Activated CD8-positive, alpha-beta T cell treated with anti-CD3 and anti-CD28 coated beads for 36 hours (primary cell): ENCODE measurements around the gene SDHAF2. TPM values are rescaled to one million over a fixed set of nuclear protein-coding genes. Genes with fewer than 3 reads are reported as not detected.

Source experiments
- ATAC-seq: fragments of 200-7000 bp; cut with Tn5 transposase; one replicate; pipeline ENCODE4 v1.10.0; 2021; ENCODE audit warnings: mild to moderate bottlenecking, moderate library complexity
- CTCF ChIA-PET: fragments of 350-600 bp; sonication (Branson Sonifier 250); formaldehyde crosslinking; loops from one replicate; lab custom pipeline; 2021; ENCODE audit warnings: antibody characterized with exemption; lab: Charles Lee
- POLR2A ChIA-PET: fragments of 350-600 bp; sonication (Branson Sonifier 250); formaldehyde crosslinking; loops from one replicate; lab custom pipeline; 2021; ENCODE audit warnings: antibody characterized with exemption; lab: Charles Lee
- DNase-seq: peaks from one replicate; pipeline ENCODE4 v3.0.0-alpha.2; 2020
- H3K27ac Mint-ChIP-seq: one replicate; pipeline ENCODE4 v1.8.0; 2021; ENCODE audit warnings: mild to moderate bottlenecking, mixed read lengths
- H3K27me3 Mint-ChIP-seq: one replicate; pipeline ENCODE4 v1.8.0; 2021; ENCODE audit warnings: mixed read lengths
- H3K36me3 Mint-ChIP-seq: one replicate; pipeline ENCODE4 v1.8.0; 2021; ENCODE audit warnings: low read depth, mixed read lengths
- H3K4me1 Mint-ChIP-seq: one replicate; pipeline ENCODE4 v1.8.0; 2021; ENCODE audit warnings: low read depth, mixed read lengths
- H3K4me3 Mint-ChIP-seq: one replicate; pipeline ENCODE4 v1.8.0; 2021; ENCODE audit warnings: mild to moderate bottlenecking, moderate library complexity, mixed read lengths
- H3K9me3 Mint-ChIP-seq: one replicate; pipeline ENCODE4 v1.8.0; 2021; ENCODE audit warnings: mixed read lengths
- CTCF ChIP-seq: fragments of 200-600 bp; IDR thresholded peaks from one replicate; pipeline ENCODE4 v1.8.0; 2022; ENCODE audit warnings: antibody characterized with exemption, mild to moderate bottlenecking
- intact Hi-C: fragments of 100-400 bp; cut with micrococcal nuclease; formaldehyde crosslinking; loops from one replicate; pipeline ENCODE4 v1.10.0; 2022
- total RNA-seq, 2 experiments: library from RNA; stranded (reverse); gene quantifications; one replicate each; pipeline ENCODE4 v1.2.3, GENCODE V29; 2021

Gene SDHAF2
- total RNA-seq, 2 experiments from 2014 or later: 33.6 to 35.3 TPM

- DNase-seq (no peak), ATAC-seq (no peak)
- TF ChIP-seq CTCF: no peak
- Mint-ChIP-seq H3K36me3 (peaks cover 7% of the 10 kb centered on the region), H3K4me3 (no peak overlapping the region), H3K27me3 (no peaks in the 10 kb centered on the region), H3K4me1 (peaks cover 27% of the 10 kb centered on the region), H3K9me3 (no peaks in the 10 kb centered on the region), H3K27ac (no peak overlapping the region)
- intact Hi-C loops: no loop called here
- ChIA-PET POLR2A (interaction anchor here (0.7 to 4.5 kb wide), 6 partner anchors 9 to 76 kb away, joined by 3 to 27 read pairs (median 4); partner anchors contain the start of genes CPSF7 and SDHAF2), CTCF (interaction anchor here (1.2 to 5.7 kb wide), 3 partner anchors 45 to 142 kb away, joined by 3 to 101 read pairs (median 7); partner anchors contain the start of gene TKFC)
Observed at GRCh38 chr11:61390161-61390560, 39.8 kb upstream of the SDHAF2 start.

GRCh38 chr11:61392981-61393595, 36.8 kb upstream of the SDHAF2 start:
- Mint-ChIP-seq H3K36me3 (peaks cover 12% of the 10 kb centered on the region), H3K4me1 (peaks cover 24% of the 10 kb centered on the region), H3K27me3 (no peaks in the 10 kb centered on the region), H3K27ac (peak overlapping the region; percentile 88), H3K9me3 (no peaks in the 10 kb centered on the region), H3K4me3 (peak overlapping the region; percentile 80)
- intact Hi-C loops: no loop called here
- ATAC-seq: peak; percentile 41
- ChIA-PET POLR2A (interaction anchor here (0.8 to 4.5 kb wide), 16 partner anchors 9 to 551 kb away, joined by 3 to 27 read pairs (median 4); partner anchors contain the start of genes CPSF7, CYB561A3, DDB1 and SDHAF2), CTCF (interaction anchor here (0.7 to 5.7 kb wide), 15 partner anchors 8 to 488 kb away, joined by 3 to 101 read pairs (median 4); partner anchors contain the start of genes CYB561A3, SDHAF2, TKFC and TMEM138)
- TF ChIP-seq CTCF: peak; percentile 28
- DNase-seq: peak; percentile 35

- H3K27me3 Mint-ChIP-seq: no peaks in the 10 kb centered on the region
- no peaks in the 10 kb centered on the region for H3K4me1 Mint-ChIP-seq
- ATAC-seq (no peak), DNase-seq (no peak)
- POLR2A ChIA-PET: interaction anchor here (0.6 to 2.1 kb wide), 8 partner anchors 9 to 91 kb away, joined by 3 to 18 read pairs (median 6); partner anchors contain the start of genes CPSF7, SDHAF2 and TMEM216
- peaks cover 27% of the 10 kb centered on the region for H3K36me3 Mint-ChIP-seq
- no peak overlapping the region for H3K4me3 Mint-ChIP-seq
- H3K9me3 Mint-ChIP-seq: no peaks in the 10 kb centered on the region
- TF ChIP-seq CTCF: no peak
- intact Hi-C loops: no loop called here
- CTCF ChIA-PET: interaction anchor here (1.1 to 6.9 kb wide), 6 partner anchors 9 to 147 kb away, joined by 3 to 43 read pairs (median 9); no protein-coding TSS in a partner anchor
- H3K27ac Mint-ChIP-seq: peak overlapping the region; percentile 6
Observed at GRCh38 chr11:61401173-61401572, 28.8 kb upstream of the SDHAF2 start.

- no peak for DNase-seq
- no peaks in the 10 kb centered on the region for H3K9me3 Mint-ChIP-seq
- no peak for TF ChIP-seq CTCF
- ChIA-PET POLR2A (interaction anchor here (0.6 to 2.1 kb wide), 11 partner anchors 10 to 95 kb away, joined by 3 to 18 read pairs (median 5); partner anchors contain the start of genes CPSF7, CYB561A3, SDHAF2 and TMEM138), CTCF (interaction anchor here (0.9 to 6.9 kb wide), 8 partner anchors 10 to 215 kb away, joined by 3 to 43 read pairs (median 4); no protein-coding TSS in a partner anchor)
- no peak overlapping the region for H3K4me3 Mint-ChIP-seq
- no peak for ATAC-seq
- no peak overlapping the region for H3K27ac Mint-ChIP-seq
- intact Hi-C loops: no loop called here
- H3K4me1 Mint-ChIP-seq: no peaks in the 10 kb centered on the region
- H3K36me3 Mint-ChIP-seq: peaks cover 30% of the 10 kb centered on the region
- H3K27me3 Mint-ChIP-seq: no peaks in the 10 kb centered on the region
Observed at GRCh38 chr11:61401573-61401972, 28.4 kb upstream of the SDHAF2 start.
